Right lobe of liver (tissue), 4 donors: Measurements from ENCODE around the gene KCTD19.

Experiments
- CTCF ChIP-seq, 4 donors: fragments of 200-600 bp in 3 of 4; fragments of 450-650 bp in 1 of 4; IDR thresholded peaks; one replicate each; pipeline versions ENCODE4 v1.5.1 to v1.8.0; 2016 to 2022; ENCODE audit warnings: antibody characterized with exemption in 4 of 4, mild to moderate bottlenecking in 2 of 4
- POLR2A ChIP-seq: fragments of 450-650 bp; IDR thresholded peaks from one replicate; pipeline ENCODE4 v1.6.1; 2017; ENCODE audit warnings: antibody characterized with exemption, mild to moderate bottlenecking
- donor health status: DM: no; HTN: no; CAD: no.
- donor health status: DM: no; HTN: no; CAD: no.
- donor health status: DM: no; HTN: yes; CAD: no.

- TF ChIP-seq CTCF (IDR thresholded peaks at IDR 0.05) (no peak), POLR2A (no peak)
These were observed 10.1 kb upstream of the KCTD19 start for GRCh38 chr16:67336648-67337047.
